Tibial artery (tissue), 4 donors: Measurements from ENCODE around the gene MYH7.

ENCODE experiments used
- DNase-seq, 2 donors: peaks; one replicate each; pipeline ENCODE4 v3.0.0-alpha.2; 2019
- H3K27ac ChIP-seq, 2 donors: fragments of 200-600 bp; sonication (generic) in 1 of 2; 1 replicate in 1 of 2; 2 replicates in 1 of 2; pipeline ENCODE4 v1.5.1; 2018 to 2019; ENCODE audit warnings: mild to moderate bottlenecking in 1 of 2
- H3K27me3 ChIP-seq, 2 donors: fragments of 200-600 bp; sonication (generic) in 1 of 2; one replicate each; pipeline versions ENCODE4 v1.5.1 to v1.6.0; 2016 to 2019
- H3K36me3 ChIP-seq, 3 donors: fragments of 200-600 bp; sonication (generic) in 2 of 3; one replicate each; pipeline ENCODE4 v1.5.1; 2016 to 2019; ENCODE audit warnings: mild to moderate bottlenecking in 2 of 3
- H3K4me1 ChIP-seq, 4 donors: fragments of 200-600 bp; sonication (generic) in 2 of 4; 1 replicate in 3 of 4; 2 replicates in 1 of 4; pipeline ENCODE4 v1.5.1; 2016 to 2019
- H3K4me3 ChIP-seq, 2 donors: fragments of 200-600 bp; sonication (generic) in 1 of 2; 1 replicate in 1 of 2; 2 replicates in 1 of 2; pipeline ENCODE4 v1.5.1; 2018 to 2019; ENCODE audit warnings: mild to moderate bottlenecking in 2 of 2
- H3K9me3 ChIP-seq, 3 donors: fragments of 200-600 bp; sonication (generic) in 1 of 3; one replicate each; pipeline ENCODE4 v1.5.1; 2016 to 2019
- intact Hi-C: fragments of 100-400 bp; cut with DNase I; formaldehyde crosslinking; loops from one replicate; pipeline ENCODE4 v1.15.0; 2023; ENCODE audit warnings: low total_unique reads
- TF ChIP-seq, protein P1 (sequence below), 2 experiments: fragments of 200-600 bp in 1 of 2; fragments of 450-650 bp in 1 of 2; IDR thresholded peaks; one replicate each; pipeline ENCODE4 v1.5.1; 2017 to 2019; ENCODE audit warnings: antibody characterized with exemption in 2 of 2, mild to moderate bottlenecking in 1 of 2, moderate library complexity in 1 of 2

The MYH7 gene

DNA sequence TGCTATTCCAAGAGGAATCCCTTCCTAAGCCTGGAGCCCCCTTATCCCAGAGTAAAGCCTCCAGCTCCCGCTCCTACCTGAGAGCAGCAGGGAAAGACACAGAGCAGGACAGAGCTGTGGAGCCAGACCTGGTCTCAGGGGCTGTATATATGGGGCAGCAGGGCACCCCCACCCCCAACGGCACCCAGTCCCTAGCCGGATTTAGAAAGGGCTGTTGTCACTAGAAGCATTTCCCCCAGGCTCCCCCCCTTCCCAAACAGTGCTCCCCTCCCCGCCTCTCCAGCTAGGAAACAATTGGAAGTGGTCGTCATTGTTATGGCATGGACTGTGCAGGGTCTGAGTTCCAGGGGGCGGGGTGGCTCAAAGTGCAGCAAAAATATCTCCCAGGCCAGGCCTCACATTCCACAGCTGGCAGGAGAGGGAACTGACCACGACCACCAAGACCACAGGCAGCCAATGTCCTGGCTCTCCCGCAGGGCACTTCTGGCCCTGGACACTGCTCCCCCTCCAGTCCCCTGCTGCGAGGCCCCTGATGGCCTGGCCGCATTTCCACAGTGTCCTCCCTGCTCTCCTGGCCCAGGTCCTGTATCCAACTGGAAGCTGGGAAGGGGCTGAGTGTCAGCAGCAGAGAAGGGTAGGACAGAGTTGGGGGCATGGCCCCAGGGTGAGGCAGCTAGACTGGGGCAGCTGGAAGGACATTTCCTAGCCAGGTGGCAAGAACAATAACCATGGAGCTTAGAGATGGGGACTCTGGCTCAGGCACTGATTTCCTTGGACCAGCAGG lies at the start of gene MYH7:
MYH7 (minus strand) TSS at position 118 of the 784 bp plus-strand sequence. CDS start 1,928 bp downstream, outside the sequence.
- H3K4me3 ChIP-seq, result no peak within 1 kb of the TSS
- TF ChIP-seq, protein P1, sequence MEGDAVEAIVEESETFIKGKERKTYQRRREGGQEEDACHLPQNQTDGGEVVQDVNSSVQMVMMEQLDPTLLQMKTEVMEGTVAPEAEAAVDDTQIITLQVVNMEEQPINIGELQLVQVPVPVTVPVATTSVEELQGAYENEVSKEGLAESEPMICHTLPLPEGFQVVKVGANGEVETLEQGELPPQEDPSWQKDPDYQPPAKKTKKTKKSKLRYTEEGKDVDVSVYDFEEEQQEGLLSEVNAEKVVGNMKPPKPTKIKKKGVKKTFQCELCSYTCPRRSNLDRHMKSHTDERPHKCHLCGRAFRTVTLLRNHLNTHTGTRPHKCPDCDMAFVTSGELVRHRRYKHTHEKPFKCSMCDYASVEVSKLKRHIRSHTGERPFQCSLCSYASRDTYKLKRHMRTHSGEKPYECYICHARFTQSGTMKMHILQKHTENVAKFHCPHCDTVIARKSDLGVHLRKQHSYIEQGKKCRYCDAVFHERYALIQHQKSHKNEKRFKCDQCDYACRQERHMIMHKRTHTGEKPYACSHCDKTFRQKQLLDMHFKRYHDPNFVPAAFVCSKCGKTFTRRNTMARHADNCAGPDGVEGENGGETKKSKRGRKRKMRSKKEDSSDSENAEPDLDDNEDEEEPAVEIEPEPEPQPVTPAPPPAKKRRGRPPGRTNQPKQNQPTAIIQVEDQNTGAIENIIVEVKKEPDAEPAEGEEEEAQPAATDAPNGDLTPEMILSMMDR (IDR thresholded peaks at IDR 0.05), result no peak
- H3K27me3 ChIP-seq, result peaks cover 0 to 8% of the 10 kb centered on the region in 2 donors
- DNase-seq, result peak in 1 of 2 donors; percentile 52
- no peak within 1 kb of the TSS for H3K27ac ChIP-seq
- intact Hi-C loops, result no loop called here
- H3K36me3 ChIP-seq, result no peaks in the 10 kb centered on the region
- H3K4me1 ChIP-seq, result no peaks in the 10 kb centered on the region
- no peaks in the 10 kb centered on the region for H3K9me3 ChIP-seq

DNA sequence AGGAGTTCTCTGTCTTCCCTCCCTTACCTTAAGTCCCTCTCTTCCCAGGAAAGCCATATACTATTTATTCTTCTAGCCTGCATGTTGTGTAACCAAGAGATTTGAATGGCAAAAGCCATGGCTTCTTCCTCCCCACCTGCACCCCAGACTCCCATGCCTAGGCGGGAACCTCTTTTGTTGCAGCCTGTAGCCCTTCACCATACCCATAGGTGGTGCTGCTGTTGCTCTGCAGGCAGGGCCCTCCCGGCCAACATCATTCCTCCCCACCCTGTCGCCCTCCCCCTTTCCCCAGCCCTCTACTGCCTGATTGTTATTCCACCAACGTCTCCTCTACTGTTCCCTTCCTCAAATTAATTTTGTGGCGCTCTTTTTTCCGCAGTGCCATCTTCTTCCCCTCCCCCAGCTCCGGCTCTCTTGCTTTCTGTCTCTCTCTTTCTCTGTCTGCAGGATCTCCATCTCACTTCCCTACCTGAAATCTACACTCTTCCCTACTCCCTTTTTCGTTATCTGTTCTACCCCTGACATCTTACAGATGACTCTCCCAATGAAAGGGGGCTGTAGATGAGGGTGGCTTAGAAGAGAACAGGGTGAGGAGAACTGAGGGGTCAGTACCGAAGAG lies 47.9 kb upstream of the MYH7 start:
- DNase-seq, result no peak
- H3K27ac ChIP-seq, result no peak overlapping the region
- intact Hi-C loops, result no loop called here
- TF ChIP-seq, protein P1 (IDR thresholded peaks at IDR 0.05), result no peak
- no peak overlapping the region for H3K4me3 ChIP-seq
- peaks cover 0 to 79% (median 4%) of the 10 kb centered on the region in 3 donors for H3K36me3 ChIP-seq
- H3K4me1 ChIP-seq, result no peaks in the 10 kb centered on the region
- no peaks in the 10 kb centered on the region for H3K27me3 ChIP-seq
- H3K9me3 ChIP-seq, result no peaks in the 10 kb centered on the region

DNA sequence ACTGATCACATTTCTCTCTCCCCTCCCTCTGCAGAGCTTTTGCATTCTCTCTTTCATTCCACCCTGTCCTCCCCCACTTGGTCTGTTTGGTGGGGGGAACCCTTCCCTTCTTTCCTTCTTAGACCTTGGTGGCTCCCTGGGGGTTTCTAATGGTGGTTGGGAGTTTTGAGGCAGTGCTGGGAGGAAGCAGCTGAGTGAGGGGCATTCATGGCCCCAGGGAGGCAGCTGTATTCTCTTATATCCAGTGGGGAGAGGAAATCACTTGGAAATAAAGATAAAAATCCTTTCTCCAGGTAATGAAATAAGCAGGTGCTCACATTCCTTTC lies 47.3 kb upstream of the MYH7 start:
- TF ChIP-seq, protein P1 (IDR thresholded peaks at IDR 0.05), result no peak
- peaks cover 2 to 78% (median 7%) of the 10 kb centered on the region in 3 donors for H3K36me3 ChIP-seq
- no peaks in the 10 kb centered on the region for H3K4me1 ChIP-seq
- no peak for DNase-seq
- intact Hi-C loops, result no loop called here
- no peaks in the 10 kb centered on the region for H3K27me3 ChIP-seq
- H3K4me3 ChIP-seq, result no peak overlapping the region
- no peaks in the 10 kb centered on the region for H3K9me3 ChIP-seq
- no peak overlapping the region for H3K27ac ChIP-seq

DNA sequence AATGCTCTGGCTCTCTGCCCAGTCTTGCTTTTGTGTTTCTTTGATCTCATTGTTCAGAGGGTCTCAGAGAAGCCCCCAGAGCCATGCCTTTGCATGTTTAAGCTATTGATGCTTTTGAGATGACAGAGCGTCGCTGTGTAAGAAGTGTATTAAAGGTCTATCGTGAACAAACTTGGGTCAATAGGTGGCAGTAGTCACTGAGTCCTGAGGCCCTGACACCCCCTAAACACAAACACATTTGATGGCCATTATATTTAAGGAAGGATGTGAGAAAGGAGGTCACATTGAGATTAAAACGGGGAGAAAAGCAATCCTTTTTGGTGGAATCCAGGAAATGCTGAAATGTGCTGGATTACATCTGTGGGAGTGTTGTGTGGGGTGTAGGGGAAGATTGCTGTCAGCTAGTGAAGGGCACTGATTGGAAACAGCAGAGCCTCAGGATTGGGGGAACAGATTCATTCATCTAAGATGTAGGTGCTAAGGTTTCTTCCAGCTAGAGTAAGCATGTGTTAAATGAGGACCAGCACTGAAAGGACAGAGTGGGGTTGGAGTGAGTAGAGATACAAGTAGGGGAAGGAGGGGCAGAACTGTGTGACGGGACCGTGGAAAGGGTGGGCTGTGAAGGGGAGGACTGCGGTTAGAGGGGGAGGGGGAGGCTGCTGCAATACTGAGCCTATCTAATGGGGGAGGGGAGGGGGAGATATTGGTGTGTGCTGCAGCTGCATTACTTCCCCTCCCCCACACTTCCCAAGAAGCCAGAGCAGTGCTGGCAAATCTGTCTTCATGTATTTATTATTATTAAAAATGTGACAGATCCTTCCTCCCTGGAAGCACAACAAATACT lies 46.7 kb upstream of the MYH7 start:
- H3K27me3 ChIP-seq, result no peaks in the 10 kb centered on the region
- peaks cover 8 to 79% (median 13%) of the 10 kb centered on the region in 3 donors for H3K36me3 ChIP-seq
- DNase-seq, result no peak
- TF ChIP-seq, protein P1 (IDR thresholded peaks at IDR 0.05), result no peak
- intact Hi-C loops, result no loop called here
- no peaks in the 10 kb centered on the region for H3K9me3 ChIP-seq
- no peak overlapping the region for H3K27ac ChIP-seq
- H3K4me3 ChIP-seq, result no peak overlapping the region
- no peaks in the 10 kb centered on the region for H3K4me1 ChIP-seq

DNA sequence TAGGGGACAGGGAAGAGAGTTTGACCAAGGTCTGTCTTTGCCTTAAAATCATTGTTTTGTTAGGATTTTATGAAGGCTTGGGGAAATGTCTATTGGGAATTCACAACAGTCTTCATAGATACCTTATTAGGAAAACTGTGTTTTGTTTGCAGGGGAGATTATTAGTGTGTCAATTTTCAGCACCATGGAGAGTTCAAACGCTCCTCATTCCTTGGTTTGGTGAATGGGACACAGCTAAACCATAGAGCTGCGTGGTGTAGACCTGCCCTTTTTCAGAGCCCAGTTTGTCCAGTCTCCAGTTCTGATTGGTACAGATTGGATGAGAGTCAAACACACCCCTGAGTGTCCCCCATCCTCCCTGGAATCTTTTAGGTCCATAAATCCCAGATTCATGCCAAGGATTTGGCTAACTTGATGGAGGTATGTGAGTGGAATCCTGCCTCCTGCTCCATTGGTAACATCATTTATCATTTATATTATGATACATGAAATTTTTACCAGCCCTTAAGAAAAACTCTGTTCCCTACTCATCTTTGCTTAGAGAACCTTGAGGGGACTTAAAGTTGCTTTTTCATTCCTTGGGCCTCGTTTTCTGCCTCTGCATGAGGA lies 46.0 kb upstream of the MYH7 start:
- intact Hi-C loops, result no loop called here
- no peak overlapping the region for H3K4me3 ChIP-seq
- no peak overlapping the region for H3K27ac ChIP-seq
- TF ChIP-seq, protein P1 (IDR thresholded peaks at IDR 0.05), result no peak
- peaks cover 16 to 79% (median 20%) of the 10 kb centered on the region in 3 donors for H3K36me3 ChIP-seq
- no peak for DNase-seq
- no peaks in the 10 kb centered on the region for H3K27me3 ChIP-seq
- no peaks in the 10 kb centered on the region for H3K9me3 ChIP-seq
- H3K4me1 ChIP-seq, result no peaks in the 10 kb centered on the region
